COLO829 (cell line): ENCODE measurements around the gene C21orf58.

Experiments
- DNase-seq: peaks from one replicate; pipeline ENCODE4 v3.0.0; 2012; ENCODE audit warnings: low spot score

C21orf58 gene

GRCh38 chr21:46254208-46254975 lies 69.3 kb downstream of the C21orf58 start:
- DNase-seq = no peak

GRCh38 chr21:46253610-46254124 lies 70.0 kb downstream of the C21orf58 start:
- no peak for DNase-seq

GRCh38 chr21:46252840-46253239 lies 70.8 kb downstream of the C21orf58 start:
- DNase-seq = no peak
